GM21529 (cell line): ENCODE data around the gene TPSG1.
"Not testable (repeated sequence)": the region's sequence is repeated elsewhere in the genome, so short reads cannot be mapped to it uniquely, and the experiment has no call there.

Experiments
- ATAC-seq: cut with Tn5 transposase; IDR thresholded peaks from one replicate; pipeline ENCODE4 v1.9.1; 2021; ENCODE audit not compliant: unreplicated experiment

Gene TPSG1

DNA sequence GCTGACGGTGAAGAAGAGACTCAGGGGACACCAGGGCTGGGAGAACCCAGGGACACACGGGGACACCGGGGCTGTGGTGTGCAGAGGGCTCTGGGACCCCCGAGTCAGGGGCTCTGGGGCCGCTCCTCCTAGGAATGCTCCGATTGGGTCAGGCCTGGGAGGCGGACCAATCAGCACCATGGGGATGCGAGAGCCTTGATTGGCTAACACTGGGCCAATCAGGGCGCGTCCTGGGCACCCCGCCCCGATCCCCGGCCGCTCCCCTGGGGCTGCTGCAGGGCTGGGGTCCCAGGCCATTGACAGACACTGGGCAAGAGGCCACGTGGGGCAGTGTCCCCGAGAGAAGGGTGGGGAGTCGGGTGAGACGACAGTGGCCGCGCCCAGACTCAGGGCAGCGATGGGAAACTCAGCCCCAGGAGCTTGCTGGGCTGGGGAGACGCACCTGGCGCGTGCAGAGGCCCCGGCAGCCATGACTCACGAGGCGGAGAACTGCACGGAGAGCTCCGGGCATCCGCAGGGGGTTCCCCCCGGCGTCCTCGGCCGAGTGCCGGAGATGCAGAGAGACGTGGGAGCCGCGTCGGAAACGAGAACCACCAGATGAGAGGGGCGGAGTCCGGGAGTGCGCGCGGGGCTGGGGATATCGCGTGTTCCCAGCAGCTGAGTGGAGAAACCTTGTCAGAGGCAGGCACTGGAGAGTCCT lies 7.1 kb upstream of the TPSG1 start:
- not testable (repeated sequence) for ATAC-seq

DNA sequence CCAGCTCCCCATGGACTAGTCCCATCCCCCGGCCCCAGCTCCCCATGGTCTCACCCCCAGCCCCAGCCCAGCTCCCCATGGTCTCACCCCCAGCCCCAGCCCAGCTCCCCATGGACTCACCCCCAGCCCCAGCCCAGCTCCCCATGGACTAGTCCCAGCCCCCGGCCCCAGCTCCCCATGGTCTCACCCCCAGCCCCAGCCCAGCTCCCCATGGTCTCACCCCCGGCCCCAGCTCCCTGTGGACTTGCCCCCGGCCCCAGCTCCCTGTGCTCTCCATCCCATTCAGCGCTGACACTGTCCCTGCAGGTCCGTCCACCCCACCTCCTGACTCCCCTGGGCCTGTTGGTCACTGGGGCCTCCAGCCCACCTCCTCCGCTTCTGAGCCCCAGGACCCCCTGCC lies 6.2 kb upstream of the TPSG1 start:
- not testable (repeated sequence) for ATAC-seq

DNA sequence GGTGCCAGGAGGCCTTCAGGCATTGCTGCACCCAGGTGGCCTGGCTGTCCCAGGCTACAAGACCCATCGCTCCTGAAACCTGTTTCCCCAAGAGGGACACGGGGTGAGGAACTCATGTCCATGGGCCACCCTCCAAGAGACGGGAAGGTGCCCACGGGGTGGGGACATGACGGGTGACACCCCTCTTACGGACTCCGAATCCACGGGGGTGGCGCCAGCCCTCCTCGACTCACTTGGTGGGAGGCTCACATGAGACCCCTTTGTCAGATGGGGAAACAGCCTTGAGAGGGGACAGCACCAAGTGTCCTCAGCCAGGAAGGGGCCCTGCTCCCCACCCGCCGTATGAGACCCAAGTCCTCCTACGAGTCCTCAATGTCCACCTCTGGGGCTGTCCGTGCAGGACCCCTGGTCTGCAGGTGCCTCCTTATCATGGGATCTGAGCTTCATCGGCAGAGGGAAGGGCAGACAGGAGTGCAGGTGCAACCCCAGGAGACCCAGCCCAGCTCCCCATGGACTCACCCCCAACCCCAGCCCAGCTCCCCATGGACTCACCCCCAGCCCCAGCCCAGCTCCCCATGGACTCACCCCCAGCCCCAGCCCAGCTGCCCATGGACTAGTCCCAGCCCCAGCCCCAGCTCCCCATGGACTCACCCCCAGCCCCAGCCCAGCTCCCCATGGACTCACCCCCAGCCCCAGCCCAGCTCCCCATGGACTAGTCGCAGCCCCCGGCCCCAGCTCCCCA lies 5.6 kb upstream of the TPSG1 start:
- ATAC-seq: not testable (repeated sequence)

DNA sequence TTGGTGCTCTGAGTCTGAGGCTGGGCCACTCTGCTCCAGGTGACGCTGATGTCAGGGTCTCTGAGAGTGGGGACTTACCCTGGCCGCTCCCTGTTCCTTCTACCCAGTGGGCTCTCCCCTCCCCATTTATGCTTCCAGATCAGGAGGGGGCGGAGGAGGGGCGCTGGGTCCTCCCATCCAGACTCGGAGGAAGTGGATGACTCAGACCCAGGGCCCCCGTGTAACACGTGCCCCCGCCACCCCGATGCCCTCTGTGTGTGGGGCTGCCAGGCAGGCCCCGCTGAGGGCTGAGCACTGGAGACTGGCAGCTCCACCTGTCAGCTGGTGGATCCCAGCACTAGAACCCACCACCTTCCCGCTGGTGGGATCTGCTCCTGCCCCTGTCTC lies 5.0 kb upstream of the TPSG1 start, which contains the start of gene TPSB2:
TPSB2 (minus strand) TSS at position 101 of the 387 bp plus-strand sequence. CDS start 233 bp downstream, outside the sequence.
- ATAC-seq: not testable (repeated sequence)

DNA sequence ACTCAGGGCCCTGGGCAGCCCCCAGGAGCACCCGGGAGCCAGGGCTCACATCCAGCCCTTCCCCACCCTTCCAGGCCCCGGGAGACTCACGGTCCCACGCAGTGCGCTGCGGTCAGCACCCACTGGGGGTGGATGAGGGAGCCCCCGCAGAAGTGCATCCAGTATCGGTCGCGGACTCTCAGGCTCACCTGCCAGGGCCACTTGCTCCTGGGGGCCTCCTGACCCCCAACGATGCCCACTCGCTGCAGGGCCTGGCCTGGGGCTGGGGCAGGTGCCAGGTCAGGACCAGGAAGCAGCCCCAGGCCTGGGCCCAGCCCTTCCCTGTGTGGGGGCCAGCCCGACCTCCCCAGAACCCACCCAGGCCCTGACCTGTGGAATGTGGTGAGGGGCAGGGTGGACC lies 4.4 kb upstream of the TPSG1 start:
- not testable (repeated sequence) for ATAC-seq

DNA sequence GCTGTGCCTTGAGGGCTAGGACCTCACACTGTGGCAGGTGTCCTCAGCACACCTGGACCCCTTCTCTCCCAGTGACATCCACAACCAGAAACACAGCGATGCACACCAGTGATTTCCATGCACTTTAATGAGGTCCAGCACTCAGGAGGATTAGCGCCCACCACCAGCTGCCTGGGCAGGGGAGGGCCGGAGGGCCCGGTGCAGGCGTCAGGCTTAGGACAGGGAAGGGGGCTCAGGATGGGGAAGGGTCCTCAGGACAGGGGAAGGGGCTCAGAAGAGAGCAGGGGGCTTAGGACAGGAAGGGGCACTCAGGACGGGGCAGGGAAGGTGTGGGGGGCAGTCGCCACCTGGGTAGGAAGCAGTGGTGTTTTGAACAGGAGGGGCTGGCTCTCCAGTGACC lies 3.2 kb upstream of the TPSG1 start:
- not testable (repeated sequence) for ATAC-seq

DNA sequence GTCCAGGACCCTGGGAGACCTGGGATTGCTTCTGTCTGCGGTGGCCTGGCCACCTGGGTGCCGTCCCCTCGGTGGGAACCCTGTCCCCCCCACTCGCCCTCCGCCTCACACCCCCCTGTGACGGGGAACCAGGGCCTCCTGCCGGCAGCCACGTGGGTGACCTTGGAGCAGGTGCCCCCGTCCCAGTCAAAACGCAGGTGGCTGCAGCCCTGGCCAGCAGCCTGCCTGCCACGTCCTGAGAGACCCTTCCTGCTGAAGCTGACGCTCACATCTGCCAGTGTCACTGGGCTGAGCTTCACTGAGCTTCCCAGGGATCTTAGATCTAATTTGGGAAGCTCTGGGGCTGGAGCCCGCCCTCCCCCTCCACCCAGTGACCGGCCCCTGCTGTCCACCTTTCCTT lies 1.6 kb upstream of the TPSG1 start:
- not testable (repeated sequence) for ATAC-seq

DNA sequence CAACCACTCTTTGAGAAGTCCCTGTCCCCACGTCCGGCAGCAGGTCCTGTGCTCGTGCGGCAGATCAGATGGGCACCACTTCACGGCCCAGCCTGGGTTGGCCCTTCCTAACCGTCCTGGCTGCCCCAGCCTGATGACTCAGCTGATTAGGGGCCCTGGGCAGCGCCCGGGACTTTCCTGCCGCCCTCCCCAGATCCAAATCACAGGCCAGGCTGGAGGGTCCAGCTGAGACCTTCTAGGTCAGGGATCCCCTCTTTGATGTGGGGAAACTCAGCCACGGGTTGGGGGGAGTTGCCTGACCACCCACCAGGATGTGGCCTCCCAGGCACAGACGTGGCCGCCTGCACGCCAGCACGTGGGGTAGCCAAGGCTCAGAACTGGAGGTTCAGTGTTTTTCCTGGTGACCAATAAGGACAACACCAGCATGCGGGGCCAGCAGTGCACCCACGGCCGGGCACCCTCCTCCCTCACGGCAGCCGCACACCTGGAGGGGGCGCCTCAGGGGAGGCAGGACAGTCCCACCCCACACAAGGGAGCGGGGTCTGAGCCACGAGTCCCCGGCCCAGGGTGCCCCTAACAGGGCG lies 752 bp upstream of the TPSG1 start:
- not testable (repeated sequence) for ATAC-seq

DNA sequence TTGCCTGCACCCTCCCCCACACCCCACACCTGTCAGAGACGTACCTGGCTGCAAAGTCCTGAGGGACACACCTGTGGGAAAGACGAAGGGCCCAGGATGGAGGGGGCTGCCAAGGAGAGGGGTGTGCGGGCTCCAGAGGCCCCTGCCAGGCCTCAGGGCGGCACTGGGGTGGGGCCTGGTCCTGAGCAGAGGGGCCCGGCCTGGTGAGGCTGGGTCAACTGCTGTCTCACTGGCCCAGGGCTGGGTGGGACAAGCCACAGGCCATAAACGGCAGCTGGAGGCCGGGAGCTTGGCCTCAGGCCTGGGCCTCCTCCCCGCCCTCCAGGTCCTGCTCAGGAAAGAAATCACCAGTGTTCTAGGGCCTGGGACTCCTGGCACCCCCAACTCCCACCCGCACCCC lies 510 bp downstream of the TPSG1 start:
- no peak for ATAC-seq

DNA sequence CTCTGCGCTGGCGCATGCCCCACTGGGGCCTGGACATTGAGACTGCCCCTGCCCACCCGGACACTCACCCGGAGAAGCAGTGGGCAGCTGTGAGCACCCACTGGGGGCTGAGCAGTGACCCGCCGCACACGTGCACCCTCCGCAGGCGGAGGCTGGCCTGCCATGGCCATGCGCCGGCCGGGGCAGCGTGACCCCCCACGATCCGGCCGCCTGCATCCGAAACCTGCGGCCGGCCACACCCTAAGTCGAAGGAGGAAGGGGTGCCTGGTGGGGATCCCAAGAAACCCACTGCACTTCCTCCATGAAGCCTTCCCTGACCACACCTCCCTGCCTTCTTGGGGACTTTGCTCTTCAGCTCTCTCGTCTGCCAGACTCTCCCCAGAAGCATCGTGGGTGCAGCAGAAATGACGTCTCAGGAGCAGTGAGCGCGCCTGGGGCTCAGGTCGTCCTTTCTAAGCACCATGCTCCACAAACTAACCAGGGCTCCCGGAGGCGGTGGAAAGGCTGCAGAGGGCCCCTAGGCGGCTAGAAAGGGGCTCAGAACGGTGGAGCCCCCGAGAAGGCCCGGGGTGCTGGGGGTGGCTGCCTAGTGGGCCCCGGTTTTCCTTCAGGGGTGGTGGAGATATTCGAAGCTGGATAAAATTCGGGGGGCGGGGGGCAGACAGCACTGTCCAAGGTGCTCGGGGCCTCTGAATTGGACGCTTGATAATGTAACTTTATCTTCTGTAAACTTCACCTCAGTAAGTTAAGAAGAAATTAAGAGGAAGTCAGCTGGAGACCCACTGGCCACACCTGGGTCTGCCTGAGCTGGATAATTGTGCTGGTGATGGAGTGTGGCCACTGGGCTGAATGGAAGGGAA lies 1.5 kb downstream of the TPSG1 start:
- ATAC-seq: no peak

DNA sequence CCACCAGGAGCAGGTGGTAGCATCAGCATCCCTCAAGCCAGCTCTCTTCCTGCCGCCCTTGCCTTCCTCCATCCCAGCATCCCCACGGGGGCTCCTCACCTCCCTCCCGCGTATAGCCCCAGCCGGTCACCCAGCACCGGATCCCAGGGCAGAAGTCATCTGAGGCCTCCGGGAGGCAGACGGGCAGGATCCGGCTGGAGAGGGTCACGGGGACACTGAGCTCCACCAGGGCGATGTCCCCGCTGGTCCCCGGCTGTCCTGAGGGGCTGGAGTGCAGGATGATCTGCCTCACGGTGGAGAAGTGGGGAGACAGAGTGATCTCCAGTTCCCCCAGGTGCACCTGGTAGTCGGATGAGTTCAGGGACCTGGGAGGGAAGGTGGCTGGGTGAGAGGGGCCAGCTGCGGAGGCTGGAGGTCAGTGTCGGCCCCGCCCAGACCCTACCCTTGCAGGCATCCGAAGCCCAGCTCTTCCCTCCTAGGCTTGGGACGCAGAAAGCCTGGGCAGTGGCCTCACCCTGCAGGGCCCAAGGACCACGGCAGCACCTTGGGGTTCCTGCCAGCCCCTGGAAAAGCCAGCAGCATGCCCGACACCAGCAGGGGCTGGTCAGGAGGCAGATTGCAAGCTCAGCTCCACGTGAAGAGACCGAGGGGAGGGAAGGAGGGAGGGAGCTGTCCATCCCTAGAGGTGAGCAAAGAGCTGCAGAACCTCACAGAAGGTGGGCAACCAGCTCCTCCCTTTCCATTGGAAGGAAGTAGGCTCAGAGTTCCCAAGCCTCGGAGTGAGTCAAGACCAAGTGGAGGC lies 2.3 kb downstream of the TPSG1 start:
- no peak for ATAC-seq

DNA sequence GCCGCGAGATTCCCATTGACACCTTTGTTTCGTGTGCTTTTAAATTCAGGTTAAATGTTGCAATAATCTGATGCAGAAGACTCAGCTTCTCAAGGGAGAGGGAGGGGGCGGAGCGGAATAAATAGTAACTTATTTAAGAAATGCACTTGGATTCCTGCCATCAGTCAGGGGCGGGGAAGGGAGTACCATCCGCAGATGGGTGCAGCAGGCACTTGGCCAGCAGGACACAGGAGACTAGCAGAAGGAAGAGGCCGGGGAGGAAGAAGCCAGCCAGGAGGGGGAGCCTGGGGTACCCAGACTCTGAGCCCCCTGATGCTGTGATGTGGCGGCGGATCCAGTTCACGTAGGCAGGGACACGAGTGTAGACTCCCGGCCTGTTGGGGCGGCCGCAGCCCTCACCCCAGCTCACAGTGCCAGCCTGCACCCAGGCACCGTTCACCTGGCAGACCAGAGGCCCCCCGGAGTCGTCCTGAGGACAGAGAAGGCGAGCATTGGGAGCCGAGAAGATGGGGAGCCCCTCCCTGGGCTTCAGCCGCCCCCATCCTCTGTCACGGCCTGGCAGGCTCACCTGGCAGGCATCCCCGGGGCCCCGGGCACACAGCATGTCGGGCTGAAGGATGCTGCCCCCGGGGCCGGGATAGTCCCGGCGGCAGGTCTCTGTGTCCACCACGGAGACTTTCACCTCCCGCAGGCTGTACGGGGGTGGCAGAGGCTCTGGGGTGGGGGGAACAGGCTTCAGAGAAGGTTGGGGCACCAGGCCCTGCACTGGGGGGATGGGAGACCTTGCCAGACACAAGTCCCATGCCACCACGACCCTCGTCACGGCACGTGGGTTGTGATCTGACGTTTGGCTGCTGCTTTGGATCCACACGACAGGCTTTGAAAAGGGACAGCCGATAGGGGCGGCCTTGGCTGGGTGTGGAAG lies 3.2 kb downstream of the TPSG1 start:
- no peak for ATAC-seq

DNA sequence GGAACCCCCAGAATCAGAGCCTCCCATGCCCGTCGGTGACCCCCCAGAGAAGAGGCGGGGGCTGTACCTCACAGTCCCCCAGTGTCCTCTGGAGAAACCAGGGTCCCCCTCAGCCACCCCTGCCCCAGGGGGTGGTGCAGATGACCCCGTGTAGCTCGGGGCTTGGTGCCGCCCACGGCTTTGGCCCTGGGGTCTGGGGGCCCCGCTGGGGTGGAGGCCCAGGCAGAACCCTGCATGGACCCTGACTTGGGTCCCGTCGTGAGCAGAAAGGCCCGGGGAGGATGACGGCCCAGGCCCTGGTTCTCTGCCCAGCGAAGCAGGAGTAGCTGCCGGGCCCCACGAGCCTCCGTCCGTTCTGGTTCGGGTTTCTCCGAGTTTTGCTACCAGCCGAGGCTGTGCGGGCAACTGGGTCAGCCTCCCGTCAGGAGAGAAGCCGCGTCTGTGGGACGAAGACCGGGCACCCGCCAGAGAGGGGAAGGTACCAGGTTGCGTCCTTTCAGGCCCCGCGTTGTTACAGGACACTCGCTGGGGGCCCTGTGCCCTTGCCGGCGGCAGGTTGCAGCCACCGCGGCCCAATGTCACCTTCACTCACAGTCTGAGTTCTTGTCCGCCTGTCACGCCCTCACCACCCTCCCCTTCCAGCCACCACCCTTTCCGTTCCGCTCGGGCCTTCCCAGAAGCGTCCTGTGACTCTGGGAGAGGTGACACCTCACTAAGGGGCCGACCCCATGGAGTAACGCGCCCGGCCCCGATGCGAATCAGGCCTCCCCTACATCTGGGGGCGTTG lies 4.0 kb downstream of the TPSG1 start:
- no peak for ATAC-seq

DNA sequence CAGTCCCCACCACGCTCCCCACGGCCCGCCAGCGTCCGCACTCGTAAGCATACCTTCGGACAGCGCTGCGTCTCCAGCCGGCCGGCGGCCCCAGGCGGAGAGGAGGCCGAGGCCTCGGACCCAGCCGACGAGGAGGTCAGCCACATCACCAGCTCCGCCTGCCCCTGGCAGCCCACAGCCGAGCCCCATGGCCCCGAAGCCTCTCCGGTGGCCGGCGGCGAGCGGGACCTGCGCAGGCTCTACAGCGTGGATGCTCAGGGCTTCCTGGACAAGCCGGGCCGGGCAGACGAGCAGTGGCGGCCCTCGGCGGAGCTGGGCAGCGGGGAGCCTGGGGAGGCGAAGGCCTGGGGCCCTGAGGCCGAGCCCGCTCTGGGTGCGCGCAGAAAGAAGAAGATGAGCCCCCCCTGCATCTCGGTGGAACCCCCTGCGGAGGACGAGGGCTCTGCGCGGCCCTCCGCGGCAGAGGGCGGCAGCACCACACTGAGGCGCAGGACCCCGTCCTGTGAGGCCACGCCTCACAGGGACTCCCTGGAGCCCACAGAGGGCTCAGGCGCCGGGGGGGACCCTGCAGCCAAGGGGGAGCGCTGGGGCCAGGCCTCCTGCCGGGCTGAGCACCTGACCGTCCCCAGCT lies 4.9 kb downstream of the TPSG1 start:
- ATAC-seq: no peak

DNA sequence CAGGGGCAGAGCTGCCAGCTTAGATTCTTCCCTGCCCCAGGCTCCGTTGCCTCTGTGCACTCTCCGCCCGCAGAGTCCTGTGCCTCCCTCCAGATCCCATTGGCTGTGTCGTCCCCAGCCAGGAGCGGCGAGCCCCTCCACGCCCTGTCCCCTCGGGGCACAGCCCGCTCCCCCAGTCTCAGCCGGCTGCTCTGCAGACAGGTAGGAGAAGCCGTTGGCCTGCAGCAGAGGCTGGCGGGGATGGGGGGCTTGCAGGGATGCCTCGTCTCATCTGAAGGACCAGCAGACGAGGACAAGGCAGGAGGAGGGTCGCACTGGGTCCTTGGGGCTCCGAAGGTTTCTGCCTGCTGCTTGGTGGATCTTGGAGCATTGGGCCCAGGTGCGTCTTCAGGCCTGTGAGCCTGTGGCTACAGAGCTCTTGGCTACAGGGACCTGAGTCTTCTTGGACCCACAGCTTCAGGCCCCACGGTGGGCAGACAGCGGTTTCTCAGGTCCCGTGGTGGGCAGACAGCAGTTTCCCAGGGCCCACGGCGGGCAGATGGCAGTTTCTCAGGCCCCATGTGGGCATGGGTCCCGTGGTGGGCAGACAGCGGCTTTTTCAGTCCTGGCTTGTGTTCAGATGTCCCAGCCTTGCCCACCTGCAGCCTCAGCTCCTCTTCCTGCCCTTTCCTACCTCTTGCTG lies 6.0 kb downstream of the TPSG1 start:
- no peak for ATAC-seq

DNA sequence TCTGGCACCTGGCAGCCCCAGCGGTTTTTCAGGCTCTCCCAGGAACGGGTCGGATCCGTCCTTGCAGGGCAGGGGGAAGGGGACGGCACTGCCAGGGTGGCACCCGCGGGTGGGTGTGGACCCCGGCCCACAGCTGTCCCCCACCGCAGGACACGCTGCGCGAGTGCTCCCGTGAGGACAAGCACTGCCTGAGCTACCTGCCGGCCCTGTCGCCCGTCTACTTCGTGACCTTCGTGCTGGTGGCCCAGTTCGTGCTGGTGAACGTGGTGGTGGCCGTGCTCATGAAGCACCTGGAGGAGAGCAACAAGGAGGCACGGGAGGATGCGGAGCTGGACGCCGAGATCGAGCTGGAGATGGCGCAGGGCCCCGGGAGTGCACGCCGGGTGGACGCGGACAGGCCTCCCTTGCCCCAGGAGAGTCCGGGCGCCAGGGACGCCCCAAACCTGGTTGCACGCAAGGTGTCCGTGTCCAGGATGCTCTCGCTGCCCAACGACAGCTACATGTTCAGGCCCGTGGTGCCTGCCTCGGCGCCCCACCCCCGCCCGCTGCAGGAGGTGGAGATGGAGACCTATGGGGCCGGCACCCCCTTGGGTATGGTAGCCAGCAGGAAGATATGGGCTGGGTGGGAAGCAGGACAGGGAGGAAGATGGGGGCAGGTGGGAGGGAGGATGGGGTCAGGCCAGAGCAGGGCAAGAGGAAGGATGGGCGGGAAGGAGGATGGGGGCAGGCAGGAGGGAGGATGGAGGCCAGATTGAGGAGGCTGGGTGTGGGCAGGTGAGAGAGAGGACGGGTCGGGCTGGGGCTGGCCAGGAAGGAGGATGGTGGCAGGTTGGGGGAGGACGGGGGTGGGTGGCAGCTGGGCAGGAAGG lies 6.8 kb downstream of the TPSG1 start:
- no peak for ATAC-seq

DNA sequence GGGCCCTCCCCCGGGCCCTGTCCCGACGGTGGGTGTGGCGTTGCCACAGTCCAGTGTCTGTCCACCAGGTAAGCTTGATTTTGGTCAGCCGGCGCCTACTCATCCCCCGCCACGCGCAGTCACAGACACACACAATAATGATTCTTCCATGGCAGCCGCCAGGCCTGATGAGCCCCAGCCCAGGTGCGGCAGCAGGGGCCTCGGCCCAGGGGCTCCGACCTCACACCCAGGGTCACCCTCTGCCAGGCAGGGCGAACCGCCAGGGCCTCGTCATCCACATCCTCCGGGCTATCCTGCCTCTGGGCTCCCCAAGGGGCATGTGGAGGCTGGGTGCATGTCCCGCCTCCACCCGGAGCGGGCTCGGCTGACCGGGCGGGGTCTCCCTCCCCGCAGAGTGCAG lies 7.5 kb downstream of the TPSG1 start:
- ATAC-seq: no peak
